HepG2 (cell line): ENCODE measurements around the gene KLF15.

Experiments
- CTCF ChIP-seq: sonication (generic); formaldehyde crosslinking; IDR thresholded peaks from 2 replicates; pipeline ENCODE4 v1.5.0; 2020; ENCODE audit warnings: mild to moderate bottlenecking, missing genetic modification reagents, moderate library complexity
- ERF ChIP-seq: IDR thresholded peaks from 2 replicates; pipeline ENCODE4 v1.6.1; 2018; ENCODE audit warnings: missing biosample characterization, missing genetic modification reagents
- EZH2 ChIP-seq: conservative IDR thresholded peaks from 2 replicates; pipeline ENCODE4 v1.6.1; 2012; ENCODE audit warnings: mild to moderate bottlenecking, low read depth, low read length, moderate library complexity
- PRDM15 ChIP-seq: sonication (generic); formaldehyde crosslinking; IDR thresholded peaks from 2 replicates; pipeline ENCODE4 v1.4.0; 2020; ENCODE audit warnings: missing genetic modification reagents
- ZGPAT ChIP-seq: IDR thresholded peaks from 2 replicates; pipeline ENCODE4 v1.6.1; 2016; ENCODE audit warnings: mild to moderate bottlenecking

- TF ChIP-seq CTCF (CRISPR knock-in tag): no peak
- TF ChIP-seq ERF (CRISPR knock-in tag): no peak
- TF ChIP-seq EZH2: no peak
- no peak for TF ChIP-seq PRDM15
- no peak for TF ChIP-seq ZGPAT
Observed at GRCh38 chr3:126306888-126307482, 50.2 kb downstream of the KLF15 start.
